GM12891 (cell line): ENCODE data around the gene SPOCD1.

Source experiments
- PAX5 ChIP-seq: IDR thresholded peaks from 2 replicates; pipeline ENCODE4 v1.6.1; 2011; ENCODE audit warnings: low read length, moderate library complexity, mild to moderate bottlenecking; ENCODE audit not compliant: insufficient read depth, severe bottlenecking
- POLR2A ChIP-seq: IDR thresholded peaks from 2 replicates; pipeline ENCODE4 v1.6.1; 2011; ENCODE audit warnings: low read depth, low read length, control low read depth
- POLR2AphosphoS5 ChIP-seq: IDR thresholded peaks from 2 replicates; pipeline ENCODE4 v1.6.1; 2011; ENCODE audit warnings: low read depth, low read length, control low read depth
- SPI1 ChIP-seq: IDR thresholded peaks from 2 replicates; pipeline ENCODE4 v1.6.1; 2011; ENCODE audit warnings: low read depth, low read length, control low read depth
- TAF1 ChIP-seq: IDR thresholded peaks from 2 replicates; pipeline ENCODE4 v1.6.1; 2011; ENCODE audit warnings: low read depth, low read length, control low read depth

- TF ChIP-seq POLR2A = no peak
- TF ChIP-seq POLR2AphosphoS5 = no peak
- no peak for TF ChIP-seq SPI1
- TF ChIP-seq TAF1 = no peak
- no peak for TF ChIP-seq PAX5
Measured at GRCh38 chr1:31778763-31779488, 36.9 kb downstream of the SPOCD1 start.
